ENCODE results near the gene GKAP1. TPM values are rescaled to one million over a fixed set of nuclear protein-coding genes. Genes with fewer than 3 reads are reported as not detected.
A peak's percentile ranks its signal among the peaks of the same experiment; 100 is the strongest.
"Not testable (repeated sequence)": the region's sequence is repeated elsewhere in the genome, so short reads cannot be mapped to it uniquely, and the experiment has no call there.

Gene GKAP1
- total RNA-seq, 2 donors from 2014 or later = 5.9 to 7.9 TPM

DNA sequence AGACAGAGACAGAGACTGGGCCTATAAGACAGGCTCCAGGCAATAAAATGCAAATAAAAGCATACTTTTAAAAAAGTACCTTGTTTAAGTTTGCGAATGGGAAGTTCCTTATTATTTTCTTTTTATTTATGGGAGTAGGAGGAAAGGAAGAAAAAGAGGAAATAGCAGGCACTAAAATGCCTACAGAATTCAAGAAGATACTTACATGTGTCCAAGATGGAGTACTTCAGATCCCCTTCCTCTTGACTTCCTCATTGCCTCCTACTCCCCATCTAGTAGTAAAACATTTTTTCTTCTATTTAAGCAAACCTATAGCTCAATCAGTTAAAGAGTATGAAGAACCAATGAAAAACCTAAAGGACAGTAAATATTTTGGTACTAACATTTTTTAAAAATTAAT, 24.8 kb downstream of the GKAP1 start:
- H3K4me3 Mint-ChIP-seq = no peak overlapping the region
- H3K27me3 Mint-ChIP-seq = no peaks in the 10 kb centered on the region
- DNase-seq = no peak
- peaks cover 5% of the 10 kb centered on the region for H3K4me1 Mint-ChIP-seq
- no peaks in the 10 kb centered on the region for H3K9me3 ChIP-seq (ENCODE audit: control insufficient read depth, low read length, poor library complexity, severe bottlenecking)
- peak overlapping the region; percentile 32 for H3K27ac Mint-ChIP-seq
- H3K36me3 Mint-ChIP-seq (ENCODE audit: low read depth) = peaks cover 7% of the 10 kb centered on the region
- no peak for ATAC-seq

DNA sequence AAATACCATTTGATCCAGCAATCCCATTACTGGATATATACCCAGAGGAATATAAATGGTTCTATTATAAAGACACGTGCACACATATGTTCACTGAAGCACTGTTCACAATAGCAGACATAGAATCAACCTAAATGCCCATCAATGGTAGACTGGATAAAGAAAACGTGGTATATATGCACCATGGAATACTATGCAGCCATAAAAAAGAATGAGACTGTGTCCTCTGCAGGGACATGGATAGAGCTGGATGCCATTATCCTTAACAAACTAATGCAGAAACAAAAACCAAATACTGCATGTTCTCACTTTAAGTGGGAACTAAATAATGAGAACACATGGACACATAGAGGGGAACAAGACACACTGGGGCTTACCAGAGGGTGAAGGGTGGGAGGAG, 39.4 kb downstream of the GKAP1 start:
- Mint-ChIP-seq H3K27ac (no peak overlapping the region), H3K4me3 (no peak overlapping the region), H3K36me3 (ENCODE audit: low read depth) (peaks cover 5% of the 10 kb centered on the region), H3K27me3 (no peaks in the 10 kb centered on the region), H3K4me1 (no peaks in the 10 kb centered on the region)
- DNase-seq = no peak
- no peaks in the 10 kb centered on the region for H3K9me3 ChIP-seq (ENCODE audit: control insufficient read depth, low read length, poor library complexity, severe bottlenecking)
- ATAC-seq = no peak

DNA sequence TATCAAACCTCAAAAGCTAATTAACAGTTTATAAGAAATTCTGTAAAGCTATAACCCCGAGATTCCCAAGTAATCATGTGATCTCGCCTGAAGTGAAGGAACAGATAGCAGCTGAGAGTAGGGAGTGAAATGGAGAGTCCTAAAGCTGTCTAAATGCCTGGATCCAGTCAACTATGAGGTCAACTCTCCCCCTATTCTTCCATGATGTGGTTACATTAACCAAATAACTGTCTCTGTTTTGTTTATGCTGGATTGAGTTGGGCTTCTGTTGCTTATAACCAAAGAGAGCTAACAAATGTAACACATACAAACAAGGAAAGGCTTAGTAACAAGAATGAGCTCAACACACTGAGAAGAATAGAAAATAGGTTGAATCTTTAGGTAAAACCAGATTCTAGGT, 41.6 kb downstream of the GKAP1 start:
- Mint-ChIP-seq H3K4me3 (no peak overlapping the region), H3K4me1 (no peaks in the 10 kb centered on the region), H3K36me3 (ENCODE audit: low read depth) (peaks cover 5% of the 10 kb centered on the region), H3K27me3 (no peaks in the 10 kb centered on the region), H3K27ac (no peak overlapping the region)
- no peaks in the 10 kb centered on the region for H3K9me3 ChIP-seq (ENCODE audit: control insufficient read depth, low read length, poor library complexity, severe bottlenecking)
- no peak for ATAC-seq
- no peak for DNase-seq

DNA sequence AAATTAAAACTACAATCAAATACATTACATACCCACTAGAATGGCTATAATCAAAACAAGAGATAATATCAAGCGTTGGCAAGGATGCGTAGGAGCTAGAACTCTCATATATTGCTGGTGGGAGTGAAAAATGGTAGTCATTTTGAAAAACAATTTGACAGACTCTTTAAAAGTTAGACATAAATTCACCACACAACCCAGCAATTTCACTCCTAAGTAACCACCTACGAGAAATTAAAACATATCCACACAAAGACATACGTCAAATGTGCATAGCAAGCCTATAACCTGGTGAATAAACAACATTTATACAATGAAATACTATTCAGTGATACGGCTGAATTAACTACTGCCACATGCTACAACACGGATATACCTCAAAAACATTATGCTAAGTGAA, 44.7 kb downstream of the GKAP1 start:
- Mint-ChIP-seq H3K36me3 (ENCODE audit: low read depth) (peaks cover 3% of the 10 kb centered on the region), H3K4me3 (no peak overlapping the region), H3K27ac (no peak overlapping the region), H3K27me3 (no peaks in the 10 kb centered on the region), H3K4me1 (no peaks in the 10 kb centered on the region)
- no peaks in the 10 kb centered on the region for H3K9me3 ChIP-seq (ENCODE audit: control insufficient read depth, low read length, poor library complexity, severe bottlenecking)
- ATAC-seq (no peak), DNase-seq (no peak)

DNA sequence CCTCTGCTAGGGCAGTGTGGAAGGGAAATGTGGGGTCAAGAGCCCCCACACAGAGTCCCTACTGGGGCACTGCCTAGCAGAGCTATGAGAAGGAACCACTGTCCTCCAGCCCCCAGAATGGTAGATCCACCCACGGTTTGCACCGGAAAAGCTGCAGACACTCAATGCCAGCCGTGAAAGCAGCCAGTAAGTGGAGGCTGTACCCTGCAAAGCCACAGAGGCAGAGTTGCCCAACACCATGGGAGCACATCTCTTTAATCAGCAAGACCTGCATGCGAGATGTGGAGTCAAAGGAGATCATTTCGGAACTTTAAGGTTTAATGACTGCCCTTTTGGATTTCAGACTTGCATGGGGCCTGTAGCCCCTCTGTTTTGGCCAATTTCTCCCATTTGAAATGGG, 52.2 kb downstream of the GKAP1 start:
- no peak for DNase-seq
- no peaks in the 10 kb centered on the region for H3K4me1 Mint-ChIP-seq
- ATAC-seq = no peak
- H3K27me3 Mint-ChIP-seq = no peaks in the 10 kb centered on the region
- no peak overlapping the region for H3K27ac Mint-ChIP-seq
- no peaks in the 10 kb centered on the region for H3K9me3 ChIP-seq (ENCODE audit: control insufficient read depth, low read length, poor library complexity, severe bottlenecking)
- peaks cover 5% of the 10 kb centered on the region for H3K36me3 Mint-ChIP-seq (ENCODE audit: low read depth)
- no peak overlapping the region for H3K4me3 Mint-ChIP-seq

DNA sequence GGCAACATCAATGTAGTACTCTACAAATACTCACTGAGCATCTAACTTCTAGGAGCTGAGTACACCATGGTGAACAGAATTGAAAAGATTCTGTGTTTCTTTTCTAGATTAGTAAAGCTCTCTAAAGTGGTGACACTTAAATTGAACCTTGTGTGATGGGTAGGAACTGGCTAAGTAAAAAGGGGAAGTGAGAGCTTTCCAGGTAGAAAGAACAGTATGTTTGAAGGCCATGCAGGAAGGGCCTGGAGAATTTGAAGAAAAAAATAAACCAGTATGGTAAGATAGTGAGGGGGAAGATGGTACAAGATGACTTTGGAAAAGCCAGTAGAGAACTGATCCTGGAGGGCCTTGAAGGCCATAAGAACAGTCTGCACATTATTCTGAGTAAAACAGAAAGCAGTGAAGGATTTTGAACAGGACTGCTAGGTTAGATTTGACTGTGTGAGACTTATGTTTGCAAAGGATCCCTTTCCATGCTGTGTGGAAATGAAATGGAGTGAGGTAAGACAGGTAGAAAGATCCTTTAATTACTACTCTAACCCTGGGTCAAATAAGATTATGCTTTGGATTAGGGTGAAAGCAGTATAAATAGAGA, 63.1 kb downstream of the GKAP1 start:
- H3K27me3 Mint-ChIP-seq = no peaks in the 10 kb centered on the region
- ATAC-seq (no peak), DNase-seq (no peak)
- H3K27ac Mint-ChIP-seq = no peak overlapping the region
- H3K4me1 Mint-ChIP-seq = peaks cover 7% of the 10 kb centered on the region
- peaks cover 16% of the 10 kb centered on the region for H3K36me3 Mint-ChIP-seq (ENCODE audit: low read depth)
- H3K9me3 ChIP-seq (ENCODE audit: control insufficient read depth, low read length, poor library complexity, severe bottlenecking) = no peaks in the 10 kb centered on the region
- no peak overlapping the region for H3K4me3 Mint-ChIP-seq

DNA sequence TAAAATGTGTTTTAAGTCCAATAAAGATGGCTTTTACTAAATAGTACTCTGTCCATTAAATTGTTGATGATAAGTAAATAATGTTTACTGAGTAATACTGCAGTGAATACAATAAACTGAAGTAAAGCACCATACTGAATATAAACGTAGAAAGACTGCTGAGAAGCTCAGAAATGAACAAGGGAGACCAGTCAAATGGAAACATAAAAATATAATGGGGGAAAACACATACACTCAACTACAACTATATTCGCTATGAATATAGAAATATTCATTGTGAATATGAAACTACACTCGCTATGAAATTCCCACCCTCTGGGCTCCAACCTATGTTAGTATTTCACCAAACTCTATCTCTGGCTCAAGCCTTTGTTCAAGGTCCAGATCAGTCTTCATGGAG, 67.9 kb downstream of the GKAP1 start:
- Mint-ChIP-seq H3K4me3 (no peak overlapping the region), H3K4me1 (peaks cover 8% of the 10 kb centered on the region), H3K27me3 (no peaks in the 10 kb centered on the region), H3K27ac (no peak overlapping the region), H3K36me3 (ENCODE audit: low read depth) (peaks cover 13% of the 10 kb centered on the region)
- no peak for DNase-seq
- no peak for ATAC-seq
- H3K9me3 ChIP-seq (ENCODE audit: control insufficient read depth, low read length, poor library complexity, severe bottlenecking) = no peaks in the 10 kb centered on the region

DNA sequence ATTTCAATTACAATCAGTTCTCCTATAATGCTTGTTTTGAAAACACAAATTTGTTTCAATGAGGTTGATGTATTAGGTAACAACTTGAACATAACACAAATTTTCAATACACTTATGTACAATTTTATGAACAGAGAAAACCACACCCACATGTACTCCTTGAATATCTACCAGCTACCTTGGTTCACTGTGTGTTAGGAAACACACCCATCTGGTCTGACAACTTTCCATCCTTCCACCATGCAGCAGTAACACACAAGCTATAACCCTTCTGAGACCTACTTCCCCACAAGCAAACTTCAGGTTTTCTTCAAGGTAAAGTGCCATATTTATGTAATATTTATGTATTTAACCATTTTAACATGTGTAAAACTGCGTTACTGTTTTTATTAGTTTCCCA, 73.4 kb downstream of the GKAP1 start:
- ATAC-seq (no peak), DNase-seq (no peak)
- no peaks in the 10 kb centered on the region for H3K9me3 ChIP-seq (ENCODE audit: control insufficient read depth, low read length, poor library complexity, severe bottlenecking)
- Mint-ChIP-seq H3K36me3 (ENCODE audit: low read depth) (no peaks in the 10 kb centered on the region), H3K4me1 (peaks cover 2% of the 10 kb centered on the region), H3K27ac (no peak overlapping the region), H3K4me3 (no peak overlapping the region), H3K27me3 (no peaks in the 10 kb centered on the region)

DNA sequence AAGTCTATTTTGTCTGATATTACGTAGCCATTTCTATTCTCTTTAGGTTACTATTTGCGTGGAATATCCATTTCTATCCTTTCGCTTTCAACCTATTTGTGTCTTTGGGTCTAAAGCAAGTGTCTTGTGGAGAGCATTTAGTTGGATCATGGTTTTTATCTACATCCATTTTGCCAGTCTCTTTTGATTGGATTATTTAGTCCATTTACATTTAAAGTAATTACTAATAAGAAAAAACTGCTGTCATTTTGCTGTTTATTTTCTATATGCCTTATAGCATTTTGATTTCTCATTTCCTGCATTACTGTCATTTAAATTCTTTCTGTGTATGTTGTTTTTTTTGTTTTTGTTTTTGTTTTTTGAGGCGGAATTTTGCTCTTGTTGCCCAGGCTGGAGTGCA, 83.8 kb downstream of the GKAP1 start:
- H3K36me3 Mint-ChIP-seq (ENCODE audit: low read depth) = no peaks in the 10 kb centered on the region
- DNase-seq (no peak), ATAC-seq (no peak)
- no peak overlapping the region for H3K27ac Mint-ChIP-seq
- H3K4me1 Mint-ChIP-seq = no peaks in the 10 kb centered on the region
- H3K9me3 ChIP-seq (ENCODE audit: control insufficient read depth, low read length, poor library complexity, severe bottlenecking) = no peaks in the 10 kb centered on the region
- H3K4me3 Mint-ChIP-seq = no peak overlapping the region
- H3K27me3 Mint-ChIP-seq = no peaks in the 10 kb centered on the region

DNA sequence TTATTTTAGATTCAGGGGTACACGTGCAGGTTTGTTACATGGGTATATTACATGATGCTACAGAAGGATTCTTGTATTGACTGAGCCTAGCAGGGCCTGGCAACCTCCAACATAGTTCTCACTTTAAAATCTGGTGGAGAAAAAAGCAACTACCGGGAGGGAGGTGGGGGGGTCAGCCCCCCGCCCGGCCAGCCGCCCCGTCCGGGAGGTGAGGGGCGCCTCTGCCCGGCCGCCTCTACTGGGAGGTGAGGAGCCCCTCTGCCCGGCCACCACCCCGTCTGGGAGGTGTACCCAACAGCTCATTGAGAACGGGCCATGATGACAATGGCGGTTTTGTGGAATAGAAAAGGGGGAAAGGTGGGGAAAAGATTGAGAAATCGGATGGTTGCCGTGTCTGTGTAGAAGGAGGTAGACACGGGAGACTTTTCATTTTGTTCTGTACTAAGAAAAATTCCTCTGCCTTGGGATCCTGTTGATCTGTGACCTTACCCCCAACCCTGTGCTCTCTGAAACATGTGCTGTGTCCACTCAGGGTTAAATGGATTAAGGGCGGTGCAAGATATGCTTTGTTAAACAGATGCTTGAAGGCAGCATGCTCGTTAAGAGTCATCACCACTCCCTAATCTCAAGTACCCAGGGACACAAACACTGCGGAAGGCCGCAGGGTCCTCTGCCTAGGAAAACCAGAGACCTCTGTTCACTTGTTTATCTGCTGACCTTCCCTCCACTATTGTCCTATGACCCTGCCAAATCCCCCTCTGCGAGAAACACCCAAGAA, 88.8 kb downstream of the GKAP1 start:
- not testable (repeated sequence) for DNase-seq; H3K4me3 Mint-ChIP-seq; H3K36me3 Mint-ChIP-seq (ENCODE audit: low read depth); ATAC-seq; H3K27ac Mint-ChIP-seq; H3K9me3 ChIP-seq (ENCODE audit: control insufficient read depth, low read length, poor library complexity, severe bottlenecking); H3K27me3 Mint-ChIP-seq; H3K4me1 Mint-ChIP-seq

DNA sequence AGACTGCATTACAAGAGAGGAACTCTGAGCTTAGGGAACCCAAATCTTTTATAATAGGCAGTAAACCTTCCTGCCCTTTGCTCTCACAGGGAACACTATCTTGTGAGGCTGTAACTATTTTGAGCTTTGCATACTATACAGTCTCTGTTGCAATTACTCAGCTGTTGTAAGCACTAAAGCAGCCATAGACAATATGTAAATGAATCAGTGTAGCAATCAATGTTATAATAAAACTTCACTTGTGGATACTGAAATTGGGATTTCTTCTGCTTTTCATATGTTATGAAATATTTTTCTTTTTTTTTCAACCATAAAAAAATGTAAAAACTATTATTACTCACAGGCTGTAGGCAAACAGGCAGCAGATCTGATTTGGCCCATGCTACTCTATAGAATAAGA, 93.1 kb downstream of the GKAP1 start:
- Mint-ChIP-seq H3K4me3 (no peak overlapping the region), H3K27me3 (no peaks in the 10 kb centered on the region), H3K27ac (no peak overlapping the region), H3K4me1 (no peaks in the 10 kb centered on the region), H3K36me3 (ENCODE audit: low read depth) (no peaks in the 10 kb centered on the region)
- DNase-seq = no peak
- ATAC-seq = no peak
- H3K9me3 ChIP-seq (ENCODE audit: control insufficient read depth, low read length, poor library complexity, severe bottlenecking) = no peaks in the 10 kb centered on the region

DNA sequence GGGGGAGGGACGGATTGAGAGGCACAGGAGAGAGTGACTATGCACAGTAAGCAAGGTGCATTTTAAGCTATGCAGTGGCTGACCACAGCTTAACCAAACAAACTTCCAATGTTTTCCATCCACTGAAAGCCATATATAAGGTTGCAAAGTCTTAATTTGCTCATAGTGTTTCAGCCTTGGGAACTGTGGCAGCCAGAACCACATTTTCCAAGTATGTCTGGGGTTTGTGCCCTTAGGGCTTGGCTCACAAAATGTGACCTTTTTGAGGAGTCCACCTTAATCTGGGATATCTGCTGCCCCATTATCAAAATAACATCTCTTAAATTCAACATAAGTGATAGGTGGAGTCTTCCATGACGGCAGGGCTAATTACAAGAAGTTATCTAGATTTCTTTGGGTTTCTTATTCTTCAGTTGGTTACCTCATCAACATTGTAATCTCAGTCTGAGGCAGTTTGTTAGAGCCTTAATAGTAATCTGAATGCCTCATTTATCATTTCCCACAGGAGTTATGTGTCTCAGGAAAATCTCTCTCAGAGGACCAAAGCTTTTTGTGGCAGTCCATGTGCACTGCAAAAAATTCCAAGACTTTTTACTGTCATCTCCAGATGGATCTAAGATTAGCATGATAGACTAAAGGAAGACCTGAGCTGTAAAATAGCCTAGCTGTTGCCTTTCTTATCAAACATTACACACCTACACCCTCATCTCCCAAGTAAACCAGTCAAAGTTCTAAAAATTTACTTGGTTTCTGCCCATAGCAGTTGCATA, 94.7 kb downstream of the GKAP1 start:
- Mint-ChIP-seq H3K27ac (no peak overlapping the region), H3K27me3 (no peaks in the 10 kb centered on the region), H3K36me3 (ENCODE audit: low read depth) (no peaks in the 10 kb centered on the region), H3K4me3 (no peak overlapping the region), H3K4me1 (no peaks in the 10 kb centered on the region)
- ATAC-seq = no peak
- H3K9me3 ChIP-seq (ENCODE audit: control insufficient read depth, low read length, poor library complexity, severe bottlenecking) = no peaks in the 10 kb centered on the region
- DNase-seq = no peak

DNA sequence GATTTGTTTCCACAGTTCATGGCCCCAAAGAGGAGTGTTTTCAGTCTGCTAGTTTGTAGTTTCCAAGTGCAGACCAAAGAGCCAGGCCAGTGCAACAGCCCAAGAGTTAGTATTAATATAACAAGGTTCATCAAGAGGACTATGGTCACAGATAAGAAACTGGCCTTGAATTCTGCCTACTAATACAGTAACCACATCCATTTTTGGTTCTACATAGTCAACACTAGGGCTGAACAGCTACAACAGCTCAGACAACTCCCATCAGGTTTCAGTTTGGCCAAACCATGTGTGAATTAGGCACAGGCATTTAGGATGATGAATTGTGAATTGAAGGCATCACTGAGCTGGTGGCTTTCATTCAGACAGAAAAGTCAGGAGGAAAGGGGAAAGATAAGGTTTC, 96.1 kb downstream of the GKAP1 start:
- Mint-ChIP-seq H3K36me3 (ENCODE audit: low read depth) (no peaks in the 10 kb centered on the region), H3K4me3 (no peak overlapping the region), H3K27ac (no peak overlapping the region), H3K4me1 (no peaks in the 10 kb centered on the region), H3K27me3 (no peaks in the 10 kb centered on the region)
- no peaks in the 10 kb centered on the region for H3K9me3 ChIP-seq (ENCODE audit: control insufficient read depth, low read length, poor library complexity, severe bottlenecking)
- DNase-seq (no peak), ATAC-seq (no peak)

Measured in T-helper 17 cell (primary cell).